Testis (tissue), 3 donors: ENCODE data around the gene AJUBA. TPM values are rescaled to one million over a fixed set of nuclear protein-coding genes. Genes with fewer than 3 reads are reported as not detected.

Experiments used
- DNase-seq: peaks from one replicate; pipeline ENCODE4 v3.0.0-alpha.2; 2019
- H3K27ac ChIP-seq, 2 donors: fragments of 200-600 bp; sonication (generic); one replicate each; pipeline ENCODE4 v1.5.1; 2019
- H3K27me3 ChIP-seq: fragments of 200-600 bp; sonication (generic); one replicate; pipeline ENCODE4 v1.5.1; 2019
- H3K36me3 ChIP-seq: fragments of 200-600 bp; sonication (generic); one replicate; pipeline ENCODE4 v1.5.1; 2017; ENCODE audit warnings: low read depth; ENCODE audit errors: missing control alignments
- H3K4me1 ChIP-seq: fragments of 200-600 bp; sonication (generic); one replicate; pipeline ENCODE4 v1.5.1; 2019
- H3K4me3 ChIP-seq, 2 donors: fragments of 200-600 bp; sonication (generic); one replicate each; pipeline ENCODE4 v1.5.1; 2017 to 2019
- H3K9me3 ChIP-seq: fragments of 200-600 bp; sonication (generic); one replicate; pipeline ENCODE4 v1.5.1; 2017
- POLR2A ChIP-seq: fragments of 450-650 bp; IDR thresholded peaks from one replicate; pipeline ENCODE4 v1.6.1; 2017; ENCODE audit warnings: antibody characterized with exemption, mild to moderate bottlenecking, moderate library complexity
- WGBS, 2 donors: methylation state at CpG; one replicate each; pipeline ENCODE4 v1.1.5; 2018; 5-methylcytosine and 5-hydroxymethylcytosine counted together
- intact Hi-C: fragments of 100-400 bp; cut with DNase I; formaldehyde crosslinking; loops from one replicate; pipeline ENCODE4 v1.15.1; 2023; ENCODE audit warnings: low total_unique reads
- polyA plus RNA-seq: library from polyadenylated mRNA; stranded (reverse); fragments of 350-450 nt; fragmentation: Illumina TruSeq; extraction: RNeasy Lipid Tissue Mini Kit (QIAGEN cat#74804); gene quantifications from one replicate; pipeline ENCODE4 v1.2.3, GENCODE V29; 2014; ENCODE audit warnings: low read depth, low replicate concordance; ENCODE audit not compliant: insufficient read depth
- total RNA-seq, 2 donors: library from RNA; depleted of rRNA; stranded (reverse); fragments of >200 nt; gene quantifications; one replicate each; pipeline ENCODE4 v1.2.3, GENCODE V29; 2016
- TF ChIP-seq, protein P1 (sequence below), 3 experiments: fragments of 450-650 bp in 2 of 3; fragments of 200-600 bp in 1 of 3; sonication (generic) in 1 of 3; IDR thresholded peaks; one replicate each; pipeline ENCODE4 v1.5.1; 2016 to 2019; ENCODE audit warnings: antibody characterized with exemption in 3 of 3, mild to moderate bottlenecking in 2 of 3, moderate library complexity in 1 of 3

Gene AJUBA
- total and polyA plus RNA-seq, 3 donors from 2014 or later, result 11.3 to 12.8 (median 11.9) TPM

DNA sequence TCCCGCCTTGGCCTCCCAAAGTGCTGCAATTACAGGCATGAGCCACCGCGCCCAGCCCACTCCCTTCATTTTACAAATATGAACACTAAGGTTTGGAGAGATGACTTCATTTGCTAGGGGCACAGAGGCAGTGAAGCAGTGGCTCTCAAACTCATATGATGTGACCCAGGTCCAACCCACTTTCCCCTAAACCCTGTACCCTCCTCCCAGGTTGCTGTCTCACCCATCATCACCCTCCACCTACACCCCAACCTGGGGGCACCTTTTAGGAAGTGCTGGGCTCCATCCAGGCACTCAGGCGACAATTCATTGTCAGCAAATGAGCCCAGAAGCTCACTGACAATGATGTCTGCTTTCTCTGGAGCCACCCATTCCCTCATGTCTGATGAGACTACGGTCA, 58.6 kb downstream of the AJUBA start:
- no peak overlapping the region for H3K27ac ChIP-seq

DNA sequence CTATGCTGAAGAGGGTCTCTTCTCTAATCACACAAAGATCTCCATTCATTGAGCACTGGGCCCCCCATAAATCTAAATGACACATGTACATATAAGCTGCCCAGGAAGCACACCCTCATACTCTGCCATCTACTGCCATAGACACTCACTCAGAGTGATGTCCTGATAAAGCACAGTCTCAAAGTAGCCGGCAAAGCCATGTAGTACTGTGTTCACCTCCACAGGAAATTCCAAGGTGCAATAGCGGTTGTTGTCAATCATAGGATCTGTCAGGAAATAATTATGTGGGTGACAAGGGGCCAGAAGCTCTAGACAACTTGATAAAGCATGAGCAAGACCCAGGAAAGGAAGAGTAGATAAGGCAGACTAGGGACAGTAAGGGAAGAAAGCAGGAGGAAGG, 60.1 kb downstream of the AJUBA start:
- H3K4me3 ChIP-seq, result no peak overlapping the region
- DNase-seq, result no peak
- no peaks in the 10 kb centered on the region for H3K9me3 ChIP-seq
- H3K27ac ChIP-seq, result no peak overlapping the region
- 88 to 96% methylated on average over 2 of the region's 2 CpGs for WGBS, 2 donors
- no peaks in the 10 kb centered on the region for H3K27me3 ChIP-seq
- TF ChIP-seq POLR2A, result no peak
- TF ChIP-seq, protein P1, sequence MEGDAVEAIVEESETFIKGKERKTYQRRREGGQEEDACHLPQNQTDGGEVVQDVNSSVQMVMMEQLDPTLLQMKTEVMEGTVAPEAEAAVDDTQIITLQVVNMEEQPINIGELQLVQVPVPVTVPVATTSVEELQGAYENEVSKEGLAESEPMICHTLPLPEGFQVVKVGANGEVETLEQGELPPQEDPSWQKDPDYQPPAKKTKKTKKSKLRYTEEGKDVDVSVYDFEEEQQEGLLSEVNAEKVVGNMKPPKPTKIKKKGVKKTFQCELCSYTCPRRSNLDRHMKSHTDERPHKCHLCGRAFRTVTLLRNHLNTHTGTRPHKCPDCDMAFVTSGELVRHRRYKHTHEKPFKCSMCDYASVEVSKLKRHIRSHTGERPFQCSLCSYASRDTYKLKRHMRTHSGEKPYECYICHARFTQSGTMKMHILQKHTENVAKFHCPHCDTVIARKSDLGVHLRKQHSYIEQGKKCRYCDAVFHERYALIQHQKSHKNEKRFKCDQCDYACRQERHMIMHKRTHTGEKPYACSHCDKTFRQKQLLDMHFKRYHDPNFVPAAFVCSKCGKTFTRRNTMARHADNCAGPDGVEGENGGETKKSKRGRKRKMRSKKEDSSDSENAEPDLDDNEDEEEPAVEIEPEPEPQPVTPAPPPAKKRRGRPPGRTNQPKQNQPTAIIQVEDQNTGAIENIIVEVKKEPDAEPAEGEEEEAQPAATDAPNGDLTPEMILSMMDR (IDR thresholded peaks at IDR 0.05), result no peak
- intact Hi-C loops, result no loop called here
- H3K36me3 ChIP-seq, result no peaks in the 10 kb centered on the region
- H3K4me1 ChIP-seq, result peaks cover 10% of the 10 kb centered on the region

More for the DNA sequence above, 58.6 kb downstream of the AJUBA start:
- TF ChIP-seq, protein P1 (IDR thresholded peaks at IDR 0.05), result no peak
- TF ChIP-seq POLR2A, result no peak
- H3K4me1 ChIP-seq, result peaks cover 17% of the 10 kb centered on the region
- no peaks in the 10 kb centered on the region for H3K9me3 ChIP-seq
- intact Hi-C loops, result no loop called here
- WGBS, 2 donors, result 93 to 95% methylated on average over 3 to 5 of the region's 5 CpGs
- DNase-seq, result no peak
- no peaks in the 10 kb centered on the region for H3K36me3 ChIP-seq
- no peak overlapping the region for H3K4me3 ChIP-seq
- H3K27me3 ChIP-seq, result no peaks in the 10 kb centered on the region

Other genes with a start within 250 kb of the AJUBA start
- gene OXA1L, start 215.9 kb downstream of the AJUBA start, total RNA-seq, result 10 to 100 TPM; 61.7 to 79.8 TPM
- 76.8 TPM for gene OXA1L, start 215.9 kb downstream of the AJUBA start, polyA plus RNA-seq
- 10 to 100 TPM; 22.2 to 34.7 TPM for gene SLC7A7, start 167.1 kb downstream of the AJUBA start, total RNA-seq
- gene SLC7A7, start 167.1 kb downstream of the AJUBA start, polyA plus RNA-seq, result 77.1 TPM
- gene MRPL52, start 152.7 kb downstream of the AJUBA start, total RNA-seq, result 10 to 100 TPM; 31.1 to 47.0 TPM
- gene MRPL52, start 152.7 kb downstream of the AJUBA start, polyA plus RNA-seq, result 77.0 TPM
- gene MMP14, start 146.0 kb downstream of the AJUBA start, total RNA-seq, result 10 to 100 TPM; 14.2 to 35.8 TPM
- 54.6 TPM for gene MMP14, start 146.0 kb downstream of the AJUBA start, polyA plus RNA-seq
- 10 to 100 TPM; 41.3 to 67.7 TPM for gene LRP10, start 110.8 kb downstream of the AJUBA start, total RNA-seq
- gene LRP10, start 110.8 kb downstream of the AJUBA start, polyA plus RNA-seq, result 58.2 TPM
- 1 to 10 TPM; 2.9 to 4.8 TPM for gene REM2, start 99.3 kb downstream of the AJUBA start, total RNA-seq
- gene REM2, start 99.3 kb downstream of the AJUBA start, polyA plus RNA-seq, result 2.4 TPM
- gene RBM23, start 63.4 kb downstream of the AJUBA start, total RNA-seq, result 100 to 1,000 TPM in 1 of 2 donors, 10 to 100 TPM in 1; 93.3 to 115 TPM
- gene RBM23, start 63.4 kb downstream of the AJUBA start, polyA plus RNA-seq, result 73.7 TPM
- gene PRMT5, start 53.2 kb downstream of the AJUBA start, total RNA-seq, result 10 to 100 TPM; 62.4 to 76.8 TPM
- 73.9 TPM for gene PRMT5, start 53.2 kb downstream of the AJUBA start, polyA plus RNA-seq
- 10 to 100 TPM; 26.4 to 30.5 TPM for gene HAUS4, start 25.5 kb downstream of the AJUBA start, total RNA-seq
- gene HAUS4, start 25.5 kb downstream of the AJUBA start, polyA plus RNA-seq, result 22.4 TPM
- 10 to 100 TPM; 12.5 to 17.5 TPM for gene C14orf93, start 27.6 kb upstream of the AJUBA start, total RNA-seq
- 4.5 TPM for gene C14orf93, start 27.6 kb upstream of the AJUBA start, polyA plus RNA-seq
- 100 to 1,000 TPM in 1 of 2 donors, 10 to 100 TPM in 1; 97.2 to 123 TPM for gene PSMB5, start 52.3 kb upstream of the AJUBA start, total RNA-seq
- 145 TPM for gene PSMB5, start 52.3 kb upstream of the AJUBA start, polyA plus RNA-seq
- under 1 TPM; 0.12 to 0.31 TPM for gene PSMB11, start 59.7 kb upstream of the AJUBA start, total RNA-seq
- gene PSMB11, start 59.7 kb upstream of the AJUBA start, polyA plus RNA-seq, result 0.20 TPM
- 10 to 100 TPM; 10.2 TPM for gene CDH24, start 75.0 kb upstream of the AJUBA start, total RNA-seq
- 3.9 TPM for gene CDH24, start 75.0 kb upstream of the AJUBA start, polyA plus RNA-seq
- 100 to 1,000 TPM; 209 to 216 TPM for gene ACIN1, start 112.6 kb upstream of the AJUBA start, total RNA-seq
- gene ACIN1, start 112.6 kb upstream of the AJUBA start, polyA plus RNA-seq, result 151 TPM
- 10 to 100 TPM; 17.7 to 26.9 TPM for gene C14orf119, start 113.0 kb upstream of the AJUBA start, total RNA-seq
- 60.8 TPM for gene C14orf119, start 113.0 kb upstream of the AJUBA start, polyA plus RNA-seq
- not detected for gene CIROP, start 122.4 kb upstream of the AJUBA start, total RNA-seq
- gene CIROP, start 122.4 kb upstream of the AJUBA start, polyA plus RNA-seq, result not detected
- under 1 TPM; 0.19 to 0.24 TPM for gene CEBPE, start 136.7 kb upstream of the AJUBA start, total RNA-seq
- gene CEBPE, start 136.7 kb upstream of the AJUBA start, polyA plus RNA-seq, result not detected
- 10 to 100 TPM; 78.2 to 94.2 TPM for gene SLC7A8, start 201.1 kb upstream of the AJUBA start, total RNA-seq
- gene SLC7A8, start 201.1 kb upstream of the AJUBA start, polyA plus RNA-seq, result 73.5 TPM